Activated CD4-positive, alpha-beta T cell treated with anti-CD3 and anti-CD28 coated beads, Interleukin-2, amount 50 U/mL, for 48 hours (primary cell): ENCODE measurements around the gene SETDB1.
"Not testable (repeated sequence)": the region's sequence is repeated elsewhere in the genome, so short reads cannot be mapped to it uniquely, and the experiment has no call there.

ENCODE experiments used
- DNase-seq, 2 experiments: peaks; one replicate each; pipeline ENCODE4 v3.0.0-alpha.2; 2020

The SETDB1 gene

GRCh38 chr1:150926097-150926741 is at the start of gene SETDB1:
SETDB1 (plus strand) TSS chr1:150926363; CDS start chr1:150927715, 1,352 bp downstream.
- DNase-seq, result peak; percentile 94 to 97

DNA sequence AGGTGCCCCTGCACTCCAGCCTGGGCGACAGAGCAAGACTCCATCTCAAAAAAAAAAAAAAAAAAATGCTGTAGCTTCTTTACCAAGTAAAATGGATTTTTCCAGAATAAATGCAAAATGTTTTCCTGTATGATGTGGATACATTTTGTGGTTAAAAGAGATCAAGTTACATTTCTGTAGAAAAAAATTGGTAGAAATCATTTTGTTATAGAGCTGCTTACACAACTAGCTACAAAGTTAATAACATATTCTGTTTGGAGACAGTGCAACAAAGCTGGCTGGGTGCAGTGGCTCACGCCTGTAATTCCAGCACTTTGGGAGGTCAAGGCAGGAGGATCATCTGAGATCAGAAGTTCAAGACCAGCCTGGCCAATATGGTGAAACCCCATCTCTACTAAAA is 47.2 kb upstream of the SETDB1 start:
- not testable (repeated sequence) for DNase-seq

- no peak for DNase-seq
Observed at GRCh38 chr1:150881331-150882070, 44.7 kb upstream of the SETDB1 start.

GRCh38 chr1:150883121-150883520 is 43.0 kb upstream of the SETDB1 start:
- DNase-seq, result not testable (repeated sequence)

DNA sequence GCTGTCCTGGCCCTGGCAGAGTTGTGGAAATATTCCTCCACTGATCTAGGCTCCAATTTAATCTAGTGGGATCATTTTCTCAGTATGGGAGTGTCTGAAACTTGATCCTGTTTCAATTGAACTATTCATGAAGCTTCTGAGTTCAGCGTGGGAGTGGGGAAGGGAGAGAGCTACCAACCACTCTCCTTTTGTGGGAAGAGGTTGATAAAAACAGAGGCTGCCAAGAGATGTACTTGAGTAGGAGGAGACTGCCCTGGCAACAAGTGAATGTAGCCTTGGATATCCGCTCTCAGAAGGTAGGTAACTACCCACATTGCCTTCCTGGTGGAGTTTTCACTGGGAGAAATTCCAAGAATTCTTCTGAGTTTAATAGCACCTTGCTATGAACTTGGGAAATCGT is 39.1 kb upstream of the SETDB1 start, which contains the start of gene CTXND2:
CTXND2 (plus strand) TSS at position 119 of the 400 bp plus-strand sequence. CDS start 25,179 bp downstream, outside the sequence.
- no peak for DNase-seq

GRCh38 chr1:150888727-150889126 is 37.4 kb upstream of the SETDB1 start:
- no peak for DNase-seq

DNA sequence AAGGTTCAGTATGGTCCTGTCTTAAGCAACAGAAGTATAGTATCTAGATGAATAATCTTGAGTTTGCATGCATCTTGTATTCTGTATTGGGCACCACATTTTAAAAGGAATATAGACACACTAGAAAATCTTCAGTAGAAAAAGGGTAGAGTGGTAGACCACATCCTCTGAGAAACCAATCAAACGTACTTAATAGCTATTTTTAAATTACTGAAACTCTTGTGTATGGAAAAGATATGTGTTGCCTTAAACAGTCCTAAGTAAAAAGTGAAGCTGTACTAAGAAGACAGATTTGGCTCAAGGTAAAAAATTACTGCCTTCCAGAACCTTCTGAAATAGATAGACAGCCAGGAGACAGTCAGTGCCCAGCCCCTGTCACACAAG is 36.1 kb upstream of the SETDB1 start:
- DNase-seq, result no peak

- no peak for DNase-seq
Observed at GRCh38 chr1:150893336-150893913, 32.7 kb upstream of the SETDB1 start.

- no peak for DNase-seq
Observed at GRCh38 chr1:150895618-150896017, 30.5 kb upstream of the SETDB1 start.

DNA sequence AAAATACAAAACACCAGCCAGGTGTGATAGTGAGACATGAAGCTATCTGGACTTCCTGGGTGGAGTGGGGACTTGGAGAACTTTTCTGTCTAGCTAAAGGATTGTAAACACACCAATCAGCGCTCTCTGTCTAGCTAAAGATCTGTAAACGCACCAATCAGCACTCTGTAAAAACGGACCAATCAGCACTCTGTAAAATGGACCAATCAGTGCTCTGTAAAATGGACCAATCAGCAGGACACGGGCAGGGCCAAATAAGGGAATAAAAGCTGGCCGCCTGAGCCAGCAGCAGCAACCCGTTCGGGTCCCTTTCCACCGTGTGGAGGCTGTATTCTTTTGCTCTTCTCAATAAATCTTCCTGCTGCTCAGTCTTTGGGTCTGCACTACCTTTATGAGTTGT is 26.4 kb upstream of the SETDB1 start:
- not testable (repeated sequence) for DNase-seq

DNA sequence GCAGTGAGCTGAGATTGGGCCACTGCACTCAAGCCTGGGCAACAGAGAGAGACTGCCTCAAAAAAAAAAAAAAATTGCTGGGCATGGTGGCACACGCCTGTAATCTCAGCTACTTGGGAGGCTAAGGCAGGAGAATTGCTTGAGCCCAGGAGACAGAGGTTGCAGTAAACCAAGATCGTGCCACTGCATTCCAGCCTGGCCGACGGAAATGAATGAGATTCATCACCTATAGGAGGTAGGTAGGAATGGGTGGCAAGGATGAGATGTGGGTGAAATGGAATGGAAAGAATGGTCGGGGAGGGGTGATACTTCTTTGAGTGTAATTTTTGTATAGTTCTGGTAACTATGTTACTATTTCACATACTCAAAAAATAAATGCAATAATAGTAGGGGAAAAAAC is 23.8 kb upstream of the SETDB1 start:
- no peak for DNase-seq

- DNase-seq, result no peak
Observed at GRCh38 chr1:150902751-150903150, 23.4 kb upstream of the SETDB1 start.

- DNase-seq, result no peak
Observed at GRCh38 chr1:150905301-150905700, 20.9 kb upstream of the SETDB1 start.

DNA sequence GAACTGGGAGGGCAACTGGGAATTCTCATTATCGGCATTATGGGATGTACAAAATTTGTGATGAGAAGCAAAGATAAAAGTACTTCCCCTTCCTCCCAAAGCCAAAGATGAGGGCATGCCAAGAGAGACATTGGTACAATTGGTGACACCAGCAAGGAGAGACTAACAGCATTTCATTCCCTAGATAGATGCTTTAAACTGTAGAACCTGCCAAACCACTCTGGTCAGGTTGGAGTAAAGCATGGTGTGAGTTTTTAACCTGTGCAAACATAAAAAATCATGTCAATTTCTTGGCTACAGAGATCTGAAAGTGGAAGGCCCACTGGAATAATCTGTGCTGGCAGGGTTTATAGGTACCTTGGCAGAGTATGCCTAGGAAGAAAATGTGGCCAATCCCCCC is 19.8 kb upstream of the SETDB1 start:
- DNase-seq, result no peak

- no peak for DNase-seq
Observed at GRCh38 chr1:150906813-150907212, 19.4 kb upstream of the SETDB1 start.

GRCh38 chr1:150909585-150910180 is 16.5 kb upstream of the SETDB1 start:
- no peak for DNase-seq

- no peak for DNase-seq
Observed at GRCh38 chr1:150912623-150913022, 13.5 kb upstream of the SETDB1 start.

DNA sequence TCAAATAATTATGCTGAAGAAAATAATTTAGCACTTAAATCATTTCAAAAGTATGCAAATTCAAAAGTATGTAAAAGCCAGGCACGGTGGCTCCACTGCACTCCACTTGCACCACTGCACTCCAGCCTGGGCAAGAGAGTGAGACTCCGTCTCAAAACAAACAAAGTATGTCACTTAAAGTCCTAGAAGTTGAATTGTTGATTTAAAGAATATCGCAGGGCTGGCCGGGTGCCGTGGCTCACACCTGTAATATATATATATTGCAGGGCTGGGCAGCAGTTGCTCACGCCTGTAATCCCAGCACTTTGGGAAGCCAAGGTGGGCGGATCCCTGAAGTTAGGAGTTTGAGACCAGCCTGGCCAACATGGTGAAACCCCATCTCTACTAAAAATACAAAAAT is 8.8 kb upstream of the SETDB1 start:
- DNase-seq, result no peak

GRCh38 chr1:150922519-150922975 is 3.6 kb upstream of the SETDB1 start:
- peak; percentile 76 to 85 for DNase-seq

- peak in 1 of 2 experiments; percentile 26 for DNase-seq
Observed at GRCh38 chr1:150925080-150925479, 1.1 kb upstream of the SETDB1 start.

GRCh38 chr1:150927624-150928023 is 1.5 kb downstream of the SETDB1 start:
- DNase-seq, result no peak

DNA sequence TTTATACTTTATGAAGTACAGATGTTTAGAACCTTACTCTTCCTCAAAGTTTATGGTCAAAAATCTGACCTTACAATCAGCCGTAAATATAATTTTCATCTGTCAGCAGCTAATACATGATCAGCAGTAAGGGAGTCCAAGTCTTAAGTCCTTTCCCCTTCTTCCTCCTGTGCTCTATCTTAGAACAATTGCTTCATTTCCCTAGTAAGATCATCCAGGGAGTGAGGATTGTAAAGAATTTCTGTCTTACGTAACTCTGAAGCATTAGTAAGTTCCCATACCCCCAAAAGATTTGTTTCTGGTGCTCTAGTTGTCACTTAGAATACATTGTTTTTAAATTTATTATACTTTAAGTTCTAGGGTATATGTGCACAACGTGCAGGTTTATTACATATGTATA is 2.1 kb downstream of the SETDB1 start:
- no peak for DNase-seq

DNA sequence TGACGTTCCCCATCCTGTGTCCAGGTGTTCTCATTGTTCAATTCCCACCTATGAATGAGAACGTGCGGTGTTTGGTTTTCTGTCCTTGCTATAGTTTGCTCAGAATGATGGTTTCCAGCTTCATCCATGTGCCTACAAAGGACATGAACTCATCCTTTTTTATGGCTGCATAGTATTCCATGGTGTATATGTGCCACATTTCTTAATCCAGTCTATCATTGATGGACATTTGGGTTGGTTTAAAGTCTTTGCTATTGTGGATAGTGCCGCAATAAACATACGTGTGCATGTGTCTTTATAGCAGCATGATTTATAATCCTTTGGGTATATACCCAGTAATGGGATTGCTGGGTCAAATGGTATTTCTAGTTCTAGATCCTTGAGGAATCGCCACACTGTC is 2.6 kb downstream of the SETDB1 start:
- not testable (repeated sequence) for DNase-seq

- DNase-seq, result no peak
Observed at GRCh38 chr1:150931773-150932172, 5.6 kb downstream of the SETDB1 start.
